LNCaP clone FGC (cell line): ENCODE data around the gene UBE2N.

Experiments used
- DNase-seq: peaks from one replicate; pipeline ENCODE4 v3.0.0-alpha.2; 2011; ENCODE audit warnings: low read depth
- H3K4me3 ChIP-seq: 2 replicates; pipeline ENCODE4 v1.5.1; 2011; ENCODE audit warnings: mild to moderate bottlenecking, low read depth, low read length, control low read depth
- TF ChIP-seq, protein P1 (sequence below): IDR thresholded peaks from 2 replicates; pipeline ENCODE4 v1.5.1; 2012; ENCODE audit warnings: mild to moderate bottlenecking; ENCODE audit not compliant: control insufficient read depth, insufficient read depth; ENCODE audit errors: extremely low read depth

Gene UBE2N, protein sequence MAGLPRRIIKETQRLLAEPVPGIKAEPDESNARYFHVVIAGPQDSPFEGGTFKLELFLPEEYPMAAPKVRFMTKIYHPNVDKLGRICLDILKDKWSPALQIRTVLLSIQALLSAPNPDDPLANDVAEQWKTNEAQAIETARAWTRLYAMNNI

DNA sequence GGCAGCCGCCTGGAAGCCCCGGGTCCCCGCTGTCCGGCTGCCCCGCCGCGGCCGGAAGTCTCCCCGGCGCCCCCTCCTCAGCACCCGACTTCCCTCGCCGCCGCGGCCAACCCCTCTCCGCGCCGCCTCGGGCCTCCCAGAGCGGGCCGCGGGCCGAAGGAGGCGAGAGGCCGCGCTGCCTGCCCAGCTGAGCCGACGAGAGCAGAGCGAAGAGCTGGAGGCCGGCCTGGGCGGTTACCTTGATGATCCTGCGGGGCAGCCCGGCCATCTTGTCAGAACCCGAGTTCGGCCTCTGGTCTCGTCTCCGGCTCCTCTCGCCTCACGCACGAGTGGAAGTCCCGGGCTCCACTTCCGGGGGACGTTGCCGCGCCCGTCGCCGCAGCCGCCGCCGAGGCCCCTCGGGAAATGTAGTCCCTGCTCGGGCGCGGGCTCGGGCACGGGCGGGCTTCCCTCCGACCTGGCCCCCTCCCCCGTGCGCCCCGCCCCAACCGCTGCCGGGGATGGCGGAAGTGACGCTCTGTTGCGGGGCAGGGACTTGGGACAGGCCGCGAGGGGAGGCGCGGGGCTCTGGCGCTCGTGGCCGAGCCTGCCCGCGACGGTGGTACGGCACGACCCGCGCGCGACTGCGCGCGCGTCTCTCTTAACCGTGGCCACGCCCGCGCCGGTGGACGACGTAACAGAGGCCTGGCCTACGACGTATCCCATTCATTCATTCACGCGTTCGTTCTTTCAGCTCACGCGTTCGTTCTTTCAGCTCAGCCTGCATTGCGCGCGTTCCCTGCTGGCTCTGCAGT, at the start of gene UBE2N:
Gene UBE2N (minus strand): TSS at position 331 of the 794 bp plus-strand sequence. CDS start 63 bp downstream, at position 268.
- H3K4me3 ChIP-seq = peak within 1 kb of the TSS; percentile 79
- TF ChIP-seq, protein P1, sequence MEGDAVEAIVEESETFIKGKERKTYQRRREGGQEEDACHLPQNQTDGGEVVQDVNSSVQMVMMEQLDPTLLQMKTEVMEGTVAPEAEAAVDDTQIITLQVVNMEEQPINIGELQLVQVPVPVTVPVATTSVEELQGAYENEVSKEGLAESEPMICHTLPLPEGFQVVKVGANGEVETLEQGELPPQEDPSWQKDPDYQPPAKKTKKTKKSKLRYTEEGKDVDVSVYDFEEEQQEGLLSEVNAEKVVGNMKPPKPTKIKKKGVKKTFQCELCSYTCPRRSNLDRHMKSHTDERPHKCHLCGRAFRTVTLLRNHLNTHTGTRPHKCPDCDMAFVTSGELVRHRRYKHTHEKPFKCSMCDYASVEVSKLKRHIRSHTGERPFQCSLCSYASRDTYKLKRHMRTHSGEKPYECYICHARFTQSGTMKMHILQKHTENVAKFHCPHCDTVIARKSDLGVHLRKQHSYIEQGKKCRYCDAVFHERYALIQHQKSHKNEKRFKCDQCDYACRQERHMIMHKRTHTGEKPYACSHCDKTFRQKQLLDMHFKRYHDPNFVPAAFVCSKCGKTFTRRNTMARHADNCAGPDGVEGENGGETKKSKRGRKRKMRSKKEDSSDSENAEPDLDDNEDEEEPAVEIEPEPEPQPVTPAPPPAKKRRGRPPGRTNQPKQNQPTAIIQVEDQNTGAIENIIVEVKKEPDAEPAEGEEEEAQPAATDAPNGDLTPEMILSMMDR = no peak
- DNase-seq = peak; percentile 82

DNA sequence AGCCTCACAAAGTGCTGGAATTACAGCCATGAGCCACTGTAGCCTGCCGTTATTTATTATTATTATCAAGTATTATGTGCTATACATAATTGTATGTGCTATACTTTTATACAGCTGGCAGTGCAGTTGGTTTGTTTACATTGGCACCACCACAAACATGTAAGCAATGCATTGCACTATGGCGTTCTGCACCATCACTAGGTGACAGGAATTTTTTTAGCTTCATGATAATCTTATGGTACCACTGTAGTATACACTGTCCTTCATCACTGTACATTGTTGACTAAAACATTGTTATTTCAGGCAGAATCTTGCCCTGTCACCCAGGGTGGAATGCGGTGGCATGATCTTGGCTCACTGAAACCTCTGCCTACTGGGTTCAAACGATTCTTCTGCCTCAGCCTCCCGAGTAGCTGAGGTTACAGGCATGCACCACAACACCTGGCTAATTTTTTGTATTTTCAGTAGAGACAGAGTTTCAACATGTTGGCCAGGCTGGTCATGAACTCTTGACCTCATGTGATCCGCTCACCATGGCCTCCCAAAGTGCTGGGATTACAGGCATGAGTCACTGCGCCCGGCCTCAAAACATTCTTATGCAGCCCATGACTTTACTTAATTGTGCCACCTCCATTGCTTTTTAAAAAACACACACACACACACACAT, 42.7 kb upstream of the UBE2N start:
- TF ChIP-seq, protein P1 = no peak
- peak; percentile 30 for DNase-seq
- no peak overlapping the region for H3K4me3 ChIP-seq

DNA sequence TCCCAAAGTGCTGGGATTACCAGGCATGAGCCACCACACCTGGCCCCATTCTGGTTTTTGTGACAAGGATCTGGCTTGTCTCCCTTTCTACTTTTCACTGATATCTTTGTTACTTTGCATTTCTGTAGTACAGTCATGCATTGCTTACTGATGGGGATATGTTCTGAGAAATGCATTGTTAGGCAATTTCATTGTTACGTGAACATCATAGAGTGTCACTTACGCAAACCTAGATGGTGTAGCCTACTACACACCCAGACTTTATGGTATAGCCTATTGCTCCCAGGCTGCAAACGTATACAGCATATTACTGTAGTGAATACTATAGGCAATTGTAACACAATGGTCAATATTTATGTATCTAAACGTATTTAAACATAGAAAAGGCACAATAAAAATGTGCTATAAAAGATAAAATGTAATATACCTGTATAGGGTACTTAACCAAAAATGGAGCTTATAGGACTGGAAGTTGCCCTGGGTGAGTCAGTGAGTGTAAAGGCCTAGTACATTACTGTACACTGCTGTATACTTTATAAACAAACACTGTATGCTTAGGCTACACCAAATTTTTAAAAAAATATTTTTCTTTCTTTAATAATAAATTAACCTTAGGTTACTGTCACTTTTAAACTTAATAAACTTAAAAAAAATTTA, 41.5 kb upstream of the UBE2N start:
- DNase-seq = no peak
- H3K4me3 ChIP-seq = no peak overlapping the region
- TF ChIP-seq, protein P1 = no peak

GRCh38 chr12:93482721-93483120, 41.0 kb upstream of the UBE2N start:
- TF ChIP-seq, protein P1 = no peak
- no peak for DNase-seq
- no peak overlapping the region for H3K4me3 ChIP-seq

- no peak overlapping the region for H3K4me3 ChIP-seq
- DNase-seq = no peak
- TF ChIP-seq, protein P1 = no peak
Measured at GRCh38 chr12:93476555-93476954, 34.8 kb upstream of the UBE2N start.

- TF ChIP-seq, protein P1 = no peak
- no peak for DNase-seq
- H3K4me3 ChIP-seq = no peak overlapping the region
Measured at GRCh38 chr12:93469386-93469785, 27.6 kb upstream of the UBE2N start.
